ENCODE measurements around the gene PRKD1.
A peak's percentile ranks its signal among the peaks of the same experiment; 100 is the strongest.

PRKD1 gene

GRCh38 chr14:29580763-29581162, 346.9 kb downstream of the PRKD1 start:
- DNase-seq = no peak

GRCh38 chr14:29579838-29580237, 347.8 kb downstream of the PRKD1 start:
- no peak for DNase-seq

GRCh38 chr14:29576927-29577326, 350.7 kb downstream of the PRKD1 start:
- no peak for DNase-seq

GRCh38 chr14:29569194-29569593, 358.5 kb downstream of the PRKD1 start:
- no peak for DNase-seq

- DNase-seq = no peak
Measured at GRCh38 chr14:29566194-29566593, 361.5 kb downstream of the PRKD1 start.

- DNase-seq = no peak
Measured at GRCh38 chr14:29558516-29558915, 369.1 kb downstream of the PRKD1 start.

GRCh38 chr14:29554335-29554734, 373.3 kb downstream of the PRKD1 start:
- DNase-seq = no peak

GRCh38 chr14:29553427-29553826, 374.2 kb downstream of the PRKD1 start:
- DNase-seq = no peak

- peak; percentile 57 to 82 for DNase-seq
Measured at GRCh38 chr14:29548948-29549370, 378.7 kb downstream of the PRKD1 start.

- DNase-seq = no peak
Measured at GRCh38 chr14:29545714-29546113, 381.9 kb downstream of the PRKD1 start.

- peak; percentile 36 to 53 for DNase-seq
Measured at GRCh38 chr14:29536886-29537511, 390.6 kb downstream of the PRKD1 start.

GRCh38 chr14:29529418-29529817, 398.2 kb downstream of the PRKD1 start:
- peak; percentile 23 to 53 for DNase-seq

- no peak for DNase-seq
Measured at GRCh38 chr14:29528889-29529288, 398.8 kb downstream of the PRKD1 start.

GRCh38 chr14:29527286-29527685, 400.4 kb downstream of the PRKD1 start:
- DNase-seq = no peak

Measured in Kasumi-1 (cell line).